Measurements from ENCODE around the gene HS6ST3.

DNA sequence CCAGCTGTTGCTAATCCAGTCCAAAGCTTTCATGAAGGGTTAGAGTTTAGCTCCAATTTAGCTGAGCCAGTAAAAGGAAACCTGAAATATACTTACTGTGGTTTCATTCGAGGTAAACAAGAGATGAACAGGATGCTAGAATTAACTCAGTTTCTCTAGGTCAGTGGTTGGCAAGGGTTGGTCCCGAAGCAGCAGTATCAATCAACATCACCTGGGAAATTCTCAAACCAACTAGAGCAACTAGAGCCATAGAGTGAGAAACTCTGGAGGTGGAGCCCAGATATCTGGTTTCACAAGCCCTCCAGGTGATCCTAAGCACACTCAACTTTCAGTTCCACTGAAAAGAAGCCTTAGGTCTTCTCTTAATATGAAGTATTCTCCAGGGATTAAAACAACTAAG is 527.6 kb downstream of the HS6ST3 start:
- TF ChIP-seq, protein P1, sequence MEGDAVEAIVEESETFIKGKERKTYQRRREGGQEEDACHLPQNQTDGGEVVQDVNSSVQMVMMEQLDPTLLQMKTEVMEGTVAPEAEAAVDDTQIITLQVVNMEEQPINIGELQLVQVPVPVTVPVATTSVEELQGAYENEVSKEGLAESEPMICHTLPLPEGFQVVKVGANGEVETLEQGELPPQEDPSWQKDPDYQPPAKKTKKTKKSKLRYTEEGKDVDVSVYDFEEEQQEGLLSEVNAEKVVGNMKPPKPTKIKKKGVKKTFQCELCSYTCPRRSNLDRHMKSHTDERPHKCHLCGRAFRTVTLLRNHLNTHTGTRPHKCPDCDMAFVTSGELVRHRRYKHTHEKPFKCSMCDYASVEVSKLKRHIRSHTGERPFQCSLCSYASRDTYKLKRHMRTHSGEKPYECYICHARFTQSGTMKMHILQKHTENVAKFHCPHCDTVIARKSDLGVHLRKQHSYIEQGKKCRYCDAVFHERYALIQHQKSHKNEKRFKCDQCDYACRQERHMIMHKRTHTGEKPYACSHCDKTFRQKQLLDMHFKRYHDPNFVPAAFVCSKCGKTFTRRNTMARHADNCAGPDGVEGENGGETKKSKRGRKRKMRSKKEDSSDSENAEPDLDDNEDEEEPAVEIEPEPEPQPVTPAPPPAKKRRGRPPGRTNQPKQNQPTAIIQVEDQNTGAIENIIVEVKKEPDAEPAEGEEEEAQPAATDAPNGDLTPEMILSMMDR (IDR thresholded peaks at IDR 0.05 in 4 of 5, conservative IDR thresholded peaks at IDR 0.05 in 1 of 5), result no peak
- no peak for TF ChIP-seq POLR2A (IDR thresholded peaks at IDR 0.05)
